ENCODE measurements around the gene LPP. TPM values are rescaled to one million over a fixed set of nuclear protein-coding genes. Genes with fewer than 3 reads are reported as not detected.

Gene LPP
- total RNA-seq, 4 donors from 2014 or later = 56.0 to 65.7 (median 58.1) TPM

GRCh38 chr3:188914552-188914951 lies 760.6 kb downstream of the LPP start:
- no peaks in the 10 kb centered on the region for H3K27me3 ChIP-seq
- peak; percentile 26 to 75 for ATAC-seq
- H3K27ac ChIP-seq = no peak overlapping the region
- no peaks in the 10 kb centered on the region for H3K4me1 ChIP-seq
- no peak overlapping the region for H3K4me3 ChIP-seq
- no peaks in the 10 kb centered on the region for H3K9me3 ChIP-seq
- in situ Hi-C loops (cut with MboI; ENCODE audit: low sequenced_read_pairs in 4 of 4) (no loop called here), intact Hi-C loops (cut with DNase I; ENCODE audit: low total_unique reads) (no loop called here)
- no peaks in the 10 kb centered on the region for H3K36me3 ChIP-seq
- TF ChIP-seq CTCF (IDR thresholded peaks at IDR 0.05 in 4 of 5, conservative IDR thresholded peaks at IDR 0.05 in 1 of 5) (no peak), POLR2A (IDR thresholded peaks at IDR 0.05) (no peak)
- no peak for DNase-seq

GRCh38 chr3:188915127-188915526 lies 761.2 kb downstream of the LPP start:
- in situ Hi-C loops (cut with MboI; ENCODE audit: low sequenced_read_pairs in 4 of 4) (no loop called here), intact Hi-C loops (cut with DNase I; ENCODE audit: low total_unique reads) (no loop called here)
- Histone ChIP-seq H3K4me3 (no peak overlapping the region), H3K27ac (no peak overlapping the region), H3K9me3 (no peaks in the 10 kb centered on the region), H3K4me1 (no peaks in the 10 kb centered on the region), H3K36me3 (no peaks in the 10 kb centered on the region), H3K27me3 (no peaks in the 10 kb centered on the region)
- DNase-seq (no peak), ATAC-seq (no peak)
- no peak for TF ChIP-seq CTCF (IDR thresholded peaks at IDR 0.05 in 4 of 5, conservative IDR thresholded peaks at IDR 0.05 in 1 of 5)
- TF ChIP-seq POLR2A (IDR thresholded peaks at IDR 0.05) = no peak

- DNase-seq (no peak), ATAC-seq (no peak)
- Histone ChIP-seq H3K27ac (no peak overlapping the region), H3K27me3 (no peaks in the 10 kb centered on the region), H3K36me3 (no peaks in the 10 kb centered on the region), H3K4me3 (no peak overlapping the region), H3K9me3 (no peaks in the 10 kb centered on the region), H3K4me1 (no peaks in the 10 kb centered on the region)
- intact Hi-C loops (cut with DNase I; ENCODE audit: low total_unique reads) (no loop called here), in situ Hi-C loops (cut with MboI; ENCODE audit: low sequenced_read_pairs in 4 of 4) (no loop called here)
- TF ChIP-seq CTCF (IDR thresholded peaks at IDR 0.05 in 4 of 5, conservative IDR thresholded peaks at IDR 0.05 in 1 of 5) (no peak), POLR2A (IDR thresholded peaks at IDR 0.05) (no peak)
Measured at GRCh38 chr3:188916934-188917401, 763.0 kb downstream of the LPP start.

GRCh38 chr3:188918093-188918492 lies 764.1 kb downstream of the LPP start:
- Histone ChIP-seq H3K9me3 (no peaks in the 10 kb centered on the region), H3K27ac (no peak overlapping the region), H3K36me3 (no peaks in the 10 kb centered on the region), H3K4me3 (no peak overlapping the region), H3K4me1 (no peaks in the 10 kb centered on the region), H3K27me3 (no peaks in the 10 kb centered on the region)
- no peak for TF ChIP-seq POLR2A (IDR thresholded peaks at IDR 0.05)
- TF ChIP-seq CTCF (IDR thresholded peaks at IDR 0.05 in 4 of 5, conservative IDR thresholded peaks at IDR 0.05 in 1 of 5) = no peak
- in situ Hi-C loops (cut with MboI; ENCODE audit: low sequenced_read_pairs in 4 of 4) (no loop called here), intact Hi-C loops (cut with DNase I; ENCODE audit: low total_unique reads) (no loop called here)
- no peak for ATAC-seq
- DNase-seq = no peak

GRCh38 chr3:188923671-188924070 lies 769.7 kb downstream of the LPP start:
- H3K4me3 ChIP-seq = no peak overlapping the region
- DNase-seq (no peak), ATAC-seq (no peak)
- no peak for TF ChIP-seq CTCF (IDR thresholded peaks at IDR 0.05 in 4 of 5, conservative IDR thresholded peaks at IDR 0.05 in 1 of 5)
- no peak for TF ChIP-seq POLR2A (IDR thresholded peaks at IDR 0.05)
- in situ Hi-C loops (cut with MboI; ENCODE audit: low sequenced_read_pairs in 4 of 4) (no loop called here), intact Hi-C loops (cut with DNase I; ENCODE audit: low total_unique reads) (no loop called here)
- H3K36me3 ChIP-seq = no peaks in the 10 kb centered on the region
- no peaks in the 10 kb centered on the region for H3K27me3 ChIP-seq
- H3K4me1 ChIP-seq = peaks cover 0 to 3% of the 10 kb centered on the region in 2 donors
- H3K9me3 ChIP-seq = no peaks in the 10 kb centered on the region
- H3K27ac ChIP-seq = no peak overlapping the region

Data from gastrocnemius medialis (tissue), 4 donors.